Left hindlimb (tissue), 1 donor: Measurements from ENCODE around the gene RBM28.

Experiments
- DNase-seq: peaks from one replicate; pipeline ENCODE4 v3.0.0-alpha.2; 2018

RBM28 gene

GRCh38 chr7:128255271-128255670 is 88.4 kb downstream of the RBM28 start:
- DNase-seq: no peak

- DNase-seq: no peak
Observed at GRCh38 chr7:128254470-128254869, 89.2 kb downstream of the RBM28 start.

- DNase-seq: no peak
Observed at GRCh38 chr7:128253701-128254100, 90.0 kb downstream of the RBM28 start.

- DNase-seq: no peak
Observed at GRCh38 chr7:128251337-128251736, 92.4 kb downstream of the RBM28 start.
